ENCODE data around the gene RAPGEF4.
"Not testable (repeated sequence)": the region's sequence is repeated elsewhere in the genome, so short reads cannot be mapped to it uniquely, and the experiment has no call there.

RAPGEF4 gene

DNA sequence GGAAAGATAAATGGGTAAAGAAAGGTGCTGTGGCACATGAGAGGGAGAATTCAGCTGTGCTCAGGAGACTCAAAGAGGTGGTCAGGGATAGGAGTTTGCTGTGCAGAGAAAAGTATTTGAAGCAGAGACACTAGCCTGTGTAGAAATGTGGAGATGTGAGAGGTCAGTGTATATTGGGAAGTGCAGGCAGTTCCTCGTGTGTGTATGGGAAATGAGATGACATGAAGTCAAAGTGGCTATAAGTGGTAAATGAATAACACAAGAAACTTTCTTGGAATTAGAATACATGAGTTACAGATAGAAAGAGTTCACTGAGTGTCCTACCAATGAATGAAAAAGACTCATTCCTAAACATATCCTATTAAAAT is 351.6 kb downstream of the RAPGEF4 start:
- in situ Hi-C loops (cut with MboI; ENCODE audit: low sequenced_read_pairs), result no loop called here

GRCh38 chr2:173087793-173088496 is 352.3 kb downstream of the RAPGEF4 start:
- in situ Hi-C loops (cut with MboI; ENCODE audit: low sequenced_read_pairs), result no loop called here

GRCh38 chr2:173090276-173090877 is 354.7 kb downstream of the RAPGEF4 start:
- in situ Hi-C loops (cut with MboI; ENCODE audit: low sequenced_read_pairs), result no loop called here

DNA sequence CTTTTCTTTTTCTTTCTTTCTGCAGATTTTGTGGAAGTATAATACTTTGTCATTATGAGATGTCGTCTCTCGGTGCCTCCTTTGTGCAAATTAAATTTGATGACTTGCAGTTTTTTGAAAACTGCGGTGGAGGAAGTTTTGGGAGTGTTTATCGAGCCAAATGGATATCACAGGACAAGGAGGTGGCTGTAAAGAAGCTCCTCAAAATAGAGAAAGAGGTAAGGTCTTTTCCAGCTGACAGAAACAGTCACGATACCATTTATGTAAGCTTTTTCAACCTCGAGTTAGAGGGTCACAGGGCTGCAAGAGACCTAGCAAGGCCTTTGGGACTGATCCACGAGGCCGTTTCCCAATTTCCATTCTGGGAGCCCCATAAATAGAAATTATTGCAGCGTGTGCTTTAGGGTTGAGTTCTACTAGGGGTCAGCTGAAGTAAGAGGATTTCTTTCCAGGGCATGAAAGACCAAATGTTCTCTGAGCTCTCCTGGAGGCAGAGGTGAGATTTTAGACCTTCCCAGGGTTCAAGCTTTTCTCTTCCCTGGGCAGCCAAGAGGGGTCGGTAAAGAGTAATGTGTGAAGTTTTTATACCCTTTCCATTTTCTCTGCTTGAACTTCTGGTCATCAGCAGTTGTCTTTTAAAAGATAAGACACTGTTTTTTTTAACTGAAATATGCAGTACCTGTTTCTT is 355.5 kb downstream of the RAPGEF4 start:
- in situ Hi-C loops (cut with MboI; ENCODE audit: low sequenced_read_pairs), result no loop called here

DNA sequence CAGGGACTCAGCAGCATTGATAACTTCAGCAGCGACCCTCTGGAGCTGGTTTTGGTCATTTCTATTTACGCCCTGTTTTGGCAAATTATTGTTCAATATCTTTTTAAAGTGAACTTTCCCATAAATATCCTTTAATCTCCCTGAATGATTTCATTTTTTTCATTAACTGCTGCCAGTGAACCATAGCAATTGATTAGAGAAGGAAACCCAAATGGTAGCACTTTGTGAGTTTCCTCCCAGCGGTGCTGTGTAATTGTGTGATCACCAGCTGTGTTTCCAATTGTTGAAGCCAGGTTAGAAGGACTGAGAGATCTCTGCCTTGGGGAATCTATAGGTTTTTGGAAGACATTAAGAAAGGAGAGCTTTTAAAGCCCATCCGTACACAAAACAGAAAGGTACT is 356.3 kb downstream of the RAPGEF4 start:
- in situ Hi-C loops (cut with MboI; ENCODE audit: low sequenced_read_pairs), result no loop called here

DNA sequence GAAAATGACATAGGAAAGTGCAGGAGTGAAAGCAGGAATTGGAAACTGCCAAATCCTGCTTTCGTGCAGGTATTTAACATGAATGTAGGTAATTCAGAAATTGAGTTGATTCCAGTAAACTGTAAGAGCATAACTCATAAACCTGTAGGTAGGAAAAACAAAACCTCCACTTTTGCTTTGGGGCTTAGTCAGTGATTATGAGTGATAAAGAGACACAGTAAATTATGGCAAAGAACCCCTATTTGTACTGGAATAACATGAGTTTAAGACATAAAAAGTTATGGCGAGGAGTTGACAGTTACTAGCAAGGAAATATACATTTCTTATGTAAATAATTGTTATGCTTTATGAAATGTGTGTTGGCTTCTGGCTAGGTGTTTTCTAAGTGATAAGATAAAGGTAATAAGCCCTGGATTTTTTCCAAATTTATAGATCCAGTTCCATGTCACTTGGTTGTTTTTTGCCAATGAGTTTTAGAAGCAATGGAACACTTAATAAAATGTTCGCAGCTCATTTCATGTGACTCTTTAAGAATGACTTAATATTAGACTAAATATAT is 357.3 kb downstream of the RAPGEF4 start:
- in situ Hi-C loops (cut with MboI; ENCODE audit: low sequenced_read_pairs), result no loop called here

DNA sequence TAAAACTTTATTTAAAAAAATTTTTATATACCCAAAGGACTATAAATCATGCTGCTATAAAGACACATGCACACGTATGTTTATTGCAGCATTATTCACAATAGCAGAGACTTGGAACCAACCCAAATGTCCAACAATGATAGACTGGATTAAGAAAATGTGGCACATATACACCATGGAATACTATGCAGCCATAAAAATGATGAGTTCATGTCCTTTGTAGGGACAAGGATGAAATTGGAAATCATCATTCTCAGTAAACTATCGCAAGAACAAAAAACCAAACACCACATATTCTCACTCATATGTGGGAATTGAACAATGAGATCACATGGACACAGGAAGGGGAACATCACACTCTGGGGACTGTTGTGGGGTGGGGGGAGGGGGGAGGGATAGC is 358.0 kb downstream of the RAPGEF4 start:
- in situ Hi-C loops (cut with MboI; ENCODE audit: low sequenced_read_pairs), result not testable (repeated sequence)

- in situ Hi-C loops (cut with MboI; ENCODE audit: low sequenced_read_pairs), result no loop called here
Observed at GRCh38 chr2:173094731-173095130, 359.1 kb downstream of the RAPGEF4 start.

DNA sequence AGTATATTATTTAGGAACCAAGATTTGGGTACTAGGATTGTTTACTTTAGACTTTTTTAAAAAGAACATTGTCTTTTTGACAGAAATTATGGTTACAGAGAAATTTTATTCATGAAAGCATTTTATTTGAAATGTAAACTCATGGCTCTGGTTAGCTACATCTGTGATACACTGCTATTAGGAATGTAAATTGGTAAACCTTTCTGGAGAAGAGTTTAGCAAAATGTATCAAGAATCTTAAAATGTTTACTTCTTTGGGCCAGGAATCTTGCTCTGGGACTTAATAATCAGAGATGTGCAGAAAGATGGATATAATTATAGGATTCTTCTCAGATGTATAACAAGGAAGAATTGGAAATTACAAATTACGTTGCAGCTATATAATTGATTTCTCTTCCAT is 359.7 kb downstream of the RAPGEF4 start:
- in situ Hi-C loops (cut with MboI; ENCODE audit: low sequenced_read_pairs), result no loop called here

DNA sequence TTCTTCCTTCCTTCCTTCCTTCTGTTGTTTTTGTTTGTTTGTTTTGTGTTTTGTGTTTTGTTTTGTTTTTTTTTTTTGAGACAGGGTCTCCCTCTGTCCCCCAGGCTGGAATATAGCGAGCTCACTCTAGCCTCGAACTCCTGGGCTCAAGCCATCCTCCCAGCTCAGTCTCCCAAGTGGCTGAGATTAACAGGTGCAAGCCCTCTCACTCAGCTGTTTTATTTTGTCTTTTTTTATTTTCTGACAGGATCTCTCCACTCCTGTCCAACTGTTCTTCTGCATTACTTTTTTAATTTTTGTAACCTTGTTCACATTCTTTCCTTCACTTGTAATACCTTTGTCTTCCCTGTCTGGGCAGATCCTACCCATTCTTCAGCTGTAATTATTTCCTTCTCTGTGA is 363.6 kb downstream of the RAPGEF4 start:
- in situ Hi-C loops (cut with MboI; ENCODE audit: low sequenced_read_pairs), result no loop called here

DNA sequence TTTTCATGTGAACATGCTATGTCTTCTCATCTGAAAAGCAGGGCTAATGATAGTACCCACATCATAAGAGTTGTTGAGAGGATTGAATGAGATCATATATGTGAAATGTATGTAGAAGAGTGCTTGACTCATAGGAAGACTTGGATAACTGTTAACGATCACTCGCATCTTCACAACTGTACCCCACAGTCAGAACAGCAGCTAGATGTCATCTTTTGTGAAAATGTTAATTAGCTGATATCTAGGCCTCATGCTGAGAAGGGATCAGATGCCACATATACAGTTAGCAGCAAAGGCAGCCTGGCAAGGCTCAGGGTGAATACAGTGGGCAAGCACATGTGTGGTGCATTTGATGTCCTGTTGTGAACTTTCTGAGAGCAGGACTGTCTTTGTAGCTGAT is 364.2 kb downstream of the RAPGEF4 start:
- in situ Hi-C loops (cut with MboI; ENCODE audit: low sequenced_read_pairs), result no loop called here

DNA sequence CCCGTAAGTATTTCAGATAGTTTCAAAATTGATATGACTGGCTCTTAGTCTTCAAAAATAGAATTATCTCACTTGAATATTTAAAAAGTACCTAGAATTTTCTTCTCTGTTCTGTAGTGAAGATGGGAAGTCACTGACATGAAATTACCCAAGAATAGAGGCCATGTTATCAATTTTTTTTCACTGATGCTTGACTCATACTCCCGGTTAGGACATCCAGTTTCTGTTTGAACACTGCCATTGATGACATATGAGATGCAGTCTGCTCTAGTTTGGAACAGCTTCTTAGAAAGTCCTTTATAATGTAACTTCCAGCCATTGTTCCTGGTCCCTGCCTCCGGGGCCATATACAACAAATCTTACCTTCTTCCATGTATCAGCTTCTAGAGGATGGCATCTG is 366.0 kb downstream of the RAPGEF4 start:
- in situ Hi-C loops (cut with MboI; ENCODE audit: low sequenced_read_pairs), result no loop called here
